Liver (tissue), 9 donors: Measurements from ENCODE around the gene SNN. TPM values are rescaled to one million over a fixed set of nuclear protein-coding genes. Genes with fewer than 3 reads are reported as not detected.

Source experiments
- DNase-seq: peaks from one replicate; pipeline ENCODE4 v3.0.0-alpha.2; 2017; ENCODE audit warnings: low spot score
- H3K27ac ChIP-seq, 2 donors: one replicate each; pipeline ENCODE4 v1.7.0; 2013; ENCODE audit warnings: inconsistent platforms in 2 of 2, low read length in 2 of 2, control low read depth in 1 of 2, low read depth in 1 of 2, mild to moderate bottlenecking in 1 of 2
- H3K27me3 ChIP-seq, 4 donors: one replicate each; pipeline versions ENCODE4 v1.6.1 to v1.7.0; 2013; ENCODE audit warnings: low read length in 3 of 4, inconsistent platforms in 1 of 4, mild to moderate bottlenecking in 1 of 4, moderate library complexity in 1 of 4; ENCODE audit not compliant: control insufficient read depth in 4 of 4, insufficient read depth in 4 of 4
- H3K36me3 ChIP-seq, 4 donors: one replicate each; pipeline versions ENCODE4 v1.6.1 to v1.7.0; 2013; ENCODE audit warnings: low read length in 3 of 4, mild to moderate bottlenecking in 3 of 4, low read depth in 1 of 4, moderate library complexity in 1 of 4; ENCODE audit not compliant: control insufficient read depth in 4 of 4, insufficient read depth in 3 of 4
- H3K4me1 ChIP-seq, 4 donors: one replicate each; pipeline versions ENCODE4 v1.6.1 to v1.7.0; 2013; ENCODE audit warnings: low read length in 3 of 4, mild to moderate bottlenecking in 3 of 4, moderate library complexity in 1 of 4; ENCODE audit not compliant: control insufficient read depth in 4 of 4, insufficient read depth in 4 of 4
- H3K4me3 ChIP-seq, 3 donors: one replicate each; pipeline versions ENCODE4 v1.6.1 to v1.7.0; 2013; ENCODE audit warnings: low read length in 3 of 3, control low read depth in 1 of 3, low read depth in 1 of 3, mild to moderate bottlenecking in 1 of 3
- H3K9ac ChIP-seq, 2 donors: one replicate each; pipeline ENCODE4 v1.7.0; 2013; ENCODE audit warnings: low read length in 2 of 2, mild to moderate bottlenecking in 2 of 2, moderate library complexity in 2 of 2, control low read depth in 1 of 2, low read depth in 1 of 2
- H3K9me3 ChIP-seq, 4 donors: one replicate each; pipeline versions ENCODE4 v1.6.1 to v1.7.0; 2013; ENCODE audit warnings: low read length in 3 of 4; ENCODE audit not compliant: control insufficient read depth in 4 of 4
- CTCF ChIP-seq: fragments of 150-350 bp; IDR thresholded peaks from 2 replicates; pipeline ENCODE4 v1.5.1; 2017; ENCODE audit warnings: improper control_type of control experiment, low read depth, low read length; ENCODE audit not compliant: missing input control
- EGR1 ChIP-seq, 2 donors: IDR thresholded peaks; 2 replicates each; pipeline ENCODE4 v1.6.1; 2016 to 2018; ENCODE audit warnings: antibody characterized with exemption in 2 of 2, low read depth in 2 of 2
- FOXA1 ChIP-seq: IDR thresholded peaks from 2 replicates; pipeline ENCODE4 v1.6.1; 2016; ENCODE audit warnings: antibody characterized with exemption
- FOXA2 ChIP-seq: IDR thresholded peaks from 2 replicates; pipeline ENCODE4 v1.6.1; 2016; ENCODE audit warnings: antibody characterized with exemption
- GABPA ChIP-seq, 2 donors: IDR thresholded peaks in 1 of 2; conservative IDR thresholded peaks in 1 of 2; 2 replicates each; pipeline ENCODE4 v1.6.1; 2016; ENCODE audit warnings: antibody characterized with exemption in 2 of 2, mild to moderate bottlenecking in 1 of 2, moderate library complexity in 1 of 2
- HNF4A ChIP-seq, 2 donors: conservative IDR thresholded peaks; 2 replicates each; pipeline ENCODE4 v1.6.1; 2016; ENCODE audit warnings: antibody characterized with exemption in 2 of 2, mild to moderate bottlenecking in 2 of 2
- HNF4G ChIP-seq: IDR thresholded peaks from 2 replicates; pipeline ENCODE4 v1.6.1; 2016; ENCODE audit warnings: antibody characterized with exemption
- JUND ChIP-seq, 2 donors: IDR thresholded peaks; 2 replicates each; pipeline ENCODE4 v1.6.1; 2016; ENCODE audit warnings: antibody characterized with exemption in 2 of 2
- NR2F2 ChIP-seq: IDR thresholded peaks from 2 replicates; pipeline ENCODE4 v1.6.1; 2016; ENCODE audit warnings: antibody characterized with exemption
- RAD21 ChIP-seq, 2 donors: IDR thresholded peaks; 2 replicates each; pipeline ENCODE4 v1.6.1; 2016; ENCODE audit warnings: antibody characterized with exemption in 2 of 2, mild to moderate bottlenecking in 2 of 2
- REST ChIP-seq: IDR thresholded peaks from 2 replicates; pipeline ENCODE4 v1.6.1; 2016; ENCODE audit warnings: antibody characterized with exemption, mild to moderate bottlenecking
- RXRA ChIP-seq, 2 donors: IDR thresholded peaks; 2 replicates each; pipeline ENCODE4 v1.6.1; 2017 to 2018; ENCODE audit warnings: antibody characterized with exemption in 2 of 2, mild to moderate bottlenecking in 1 of 2
- SP1 ChIP-seq: IDR thresholded peaks from 2 replicates; pipeline ENCODE4 v1.6.1; 2018; ENCODE audit warnings: antibody characterized with exemption, mild to moderate bottlenecking
- TAF1 ChIP-seq: conservative IDR thresholded peaks from 2 replicates; pipeline ENCODE4 v1.6.1; 2016; ENCODE audit warnings: antibody characterized with exemption, mild to moderate bottlenecking
- YY1 ChIP-seq: IDR thresholded peaks from 2 replicates; pipeline ENCODE4 v1.6.1; 2016; ENCODE audit warnings: antibody characterized with exemption, mild to moderate bottlenecking
- WGBS: extraction: QIAGEN DNeasy Blood & Tissue Kit; methylation state at CpG from one replicate; pipeline ENCODE4 v1.1.7; 2013; 5-methylcytosine and 5-hydroxymethylcytosine counted together
- polyA plus RNA-seq, 2 donors: library from polyadenylated mRNA; stranded (reverse) in 1 of 2; unstranded in 1 of 2; fragments of 200-250 nt in 1 of 2; fragments of >200 nt in 1 of 2; fragmentation: Nextera tagmentation in 1 of 2; extraction: Ambion mirVana in 1 of 2; gene quantifications; one replicate each; pipeline versions ENCODE4 v1.2.1 to v1.2.3, GENCODE V29; 2013 to 2015
- total RNA-seq, 2 donors: library from RNA; depleted of rRNA; stranded (reverse); fragments of >200 nt; gene quantifications; one replicate each; pipeline ENCODE4 v1.2.3, GENCODE V29; 2014
- TF ChIP-seq, protein P1 (sequence below): IDR thresholded peaks from 2 replicates; pipeline ENCODE4 v1.6.1; 2016; ENCODE audit warnings: antibody characterized with exemption
- TF ChIP-seq, protein P2 (sequence below): IDR thresholded peaks from 2 replicates; pipeline ENCODE4 v1.6.1; 2016; ENCODE audit warnings: antibody characterized with exemption
- TF ChIP-seq, protein P3 (sequence below): IDR thresholded peaks from 2 replicates; pipeline ENCODE4 v1.6.1; 2016; ENCODE audit warnings: antibody characterized with exemption
- donor health status: healthy.
- donor health status: healthy.
- donor health status: healthy.
- donor health status: healthy.
- donor health status: healthy.

The SNN gene
- total and polyA plus RNA-seq, 4 donors = 2.5 to 6.2 (median 5.3) TPM

- TF ChIP-seq, protein P1, sequence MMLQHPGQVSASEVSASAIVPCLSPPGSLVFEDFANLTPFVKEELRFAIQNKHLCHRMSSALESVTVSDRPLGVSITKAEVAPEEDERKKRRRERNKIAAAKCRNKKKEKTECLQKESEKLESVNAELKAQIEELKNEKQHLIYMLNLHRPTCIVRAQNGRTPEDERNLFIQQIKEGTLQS = no peak
- TF ChIP-seq HNF4A (conservative IDR thresholded peaks at IDR 0.05) (no peak), JUND (IDR thresholded peaks at IDR 0.05) (no peak)
Measured at GRCh38 chr16:11639008-11639562, 29.2 kb upstream of the SNN start (continued).

DNA sequence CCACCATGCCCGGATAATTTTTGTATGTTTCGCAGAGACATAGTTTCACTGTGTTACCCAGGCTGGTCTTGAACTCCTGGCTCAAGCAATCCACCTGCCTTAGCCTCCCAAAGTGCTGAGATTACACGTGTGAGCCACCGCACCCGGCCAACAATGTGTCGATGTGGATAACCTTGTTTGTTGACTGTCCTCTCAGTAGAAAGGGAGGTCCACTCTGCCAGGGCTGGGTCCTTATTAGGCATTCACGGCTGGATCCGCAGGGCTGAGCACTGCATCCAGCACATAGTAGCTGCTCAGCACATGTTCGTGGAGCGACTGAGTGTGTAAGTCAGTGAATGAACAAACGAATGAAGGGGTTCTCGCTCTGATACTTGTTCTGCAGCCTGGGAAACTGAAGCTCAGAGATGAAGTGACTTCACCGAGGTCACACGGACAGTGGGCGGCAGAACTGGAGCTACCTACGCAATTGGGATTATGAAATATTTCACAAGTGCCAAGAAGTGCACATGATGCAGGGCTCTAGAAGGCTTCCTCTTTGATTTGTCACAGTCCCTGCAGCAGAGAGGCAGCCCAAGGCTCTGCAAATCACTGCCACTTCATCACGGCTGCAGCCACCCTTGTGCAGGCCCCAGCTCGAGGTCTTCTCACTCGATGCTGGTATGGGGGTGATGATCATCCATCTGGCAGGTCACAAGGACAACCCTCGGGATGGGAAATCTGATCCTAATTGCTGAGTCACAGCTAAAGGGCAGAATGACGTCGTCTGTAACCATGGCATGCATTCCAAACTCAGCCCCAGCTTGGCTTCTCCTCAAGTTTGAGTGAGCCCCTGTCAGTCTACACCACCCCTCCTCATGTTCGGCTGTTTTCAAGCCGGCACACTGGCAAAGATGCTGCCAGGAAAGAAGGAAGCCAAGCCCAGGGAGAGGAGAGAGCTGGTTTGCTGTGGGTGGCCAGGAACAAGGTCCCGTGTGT lies 28.0 kb upstream of the SNN start:
- Histone ChIP-seq H3K36me3 (no peaks in the 10 kb centered on the region), H3K27ac (peak overlapping the region; percentile 94 to 97), H3K9ac (peak overlapping the region; percentile 52 to 68), H3K4me1 (peaks cover 3 to 17% (median 11%) of the 10 kb centered on the region in 4 donors), H3K27me3 (no peaks in the 10 kb centered on the region), H3K9me3 (no peaks in the 10 kb centered on the region), H3K4me3 (no peak overlapping the region)
- WGBS = 25% methylated on average over 25 of the region's 25 CpGs
- no peak for DNase-seq
- TF ChIP-seq NR2F2 = peak; percentile 71
- TF ChIP-seq CTCF = no peak
- TF ChIP-seq RXRA (IDR thresholded peaks at IDR 0.05) = peak; percentile 78 to 93
- TF ChIP-seq, protein P2, sequence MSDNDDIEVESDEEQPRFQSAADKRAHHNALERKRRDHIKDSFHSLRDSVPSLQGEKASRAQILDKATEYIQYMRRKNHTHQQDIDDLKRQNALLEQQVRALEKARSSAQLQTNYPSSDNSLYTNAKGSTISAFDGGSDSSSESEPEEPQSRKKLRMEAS = peak; percentile 80
- no peak for TF ChIP-seq TAF1
- TF ChIP-seq GABPA (IDR thresholded peaks at IDR 0.05 in 1 of 2, conservative IDR thresholded peaks at IDR 0.05 in 1 of 2) = no peak
- peak; percentile 71 to 82 for TF ChIP-seq EGR1 (IDR thresholded peaks at IDR 0.05; ENCODE audit: low read depth in 2 of 2)
- peak; percentile 32 for TF ChIP-seq FOXA2
- TF ChIP-seq RAD21 (IDR thresholded peaks at IDR 0.05) = peak; percentile 53 to 58
- TF ChIP-seq, protein P1 = peak; percentile 90
- TF ChIP-seq REST = peak; percentile 91
- TF ChIP-seq FOXA1 = no peak
- TF ChIP-seq, protein P3, sequence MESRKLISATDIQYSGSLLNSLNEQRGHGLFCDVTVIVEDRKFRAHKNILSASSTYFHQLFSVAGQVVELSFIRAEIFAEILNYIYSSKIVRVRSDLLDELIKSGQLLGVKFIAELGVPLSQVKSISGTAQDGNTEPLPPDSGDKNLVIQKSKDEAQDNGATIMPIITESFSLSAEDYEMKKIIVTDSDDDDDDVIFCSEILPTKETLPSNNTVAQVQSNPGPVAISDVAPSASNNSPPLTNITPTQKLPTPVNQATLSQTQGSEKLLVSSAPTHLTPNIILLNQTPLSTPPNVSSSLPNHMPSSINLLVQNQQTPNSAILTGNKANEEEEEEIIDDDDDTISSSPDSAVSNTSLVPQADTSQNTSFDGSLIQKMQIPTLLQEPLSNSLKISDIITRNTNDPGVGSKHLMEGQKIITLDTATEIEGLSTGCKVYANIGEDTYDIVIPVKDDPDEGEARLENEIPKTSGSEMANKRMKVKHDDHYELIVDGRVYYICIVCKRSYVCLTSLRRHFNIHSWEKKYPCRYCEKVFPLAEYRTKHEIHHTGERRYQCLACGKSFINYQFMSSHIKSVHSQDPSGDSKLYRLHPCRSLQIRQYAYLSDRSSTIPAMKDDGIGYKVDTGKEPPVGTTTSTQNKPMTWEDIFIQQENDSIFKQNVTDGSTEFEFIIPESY = peak; percentile 89
- peak; percentile 77 to 83 for TF ChIP-seq JUND (IDR thresholded peaks at IDR 0.05)
- TF ChIP-seq HNF4A (conservative IDR thresholded peaks at IDR 0.05) = peak; percentile 44 to 59
- TF ChIP-seq SP1 = peak; percentile 87
- no peak for TF ChIP-seq HNF4G
- TF ChIP-seq YY1 = peak; percentile 77
